ENCODE measurements around the gene CA10. TPM values are rescaled to one million over a fixed set of nuclear protein-coding genes. Genes with fewer than 3 reads are reported as not detected.

Gene CA10
- total RNA-seq, 6 experiments from 2014 or later, result not detected

DNA sequence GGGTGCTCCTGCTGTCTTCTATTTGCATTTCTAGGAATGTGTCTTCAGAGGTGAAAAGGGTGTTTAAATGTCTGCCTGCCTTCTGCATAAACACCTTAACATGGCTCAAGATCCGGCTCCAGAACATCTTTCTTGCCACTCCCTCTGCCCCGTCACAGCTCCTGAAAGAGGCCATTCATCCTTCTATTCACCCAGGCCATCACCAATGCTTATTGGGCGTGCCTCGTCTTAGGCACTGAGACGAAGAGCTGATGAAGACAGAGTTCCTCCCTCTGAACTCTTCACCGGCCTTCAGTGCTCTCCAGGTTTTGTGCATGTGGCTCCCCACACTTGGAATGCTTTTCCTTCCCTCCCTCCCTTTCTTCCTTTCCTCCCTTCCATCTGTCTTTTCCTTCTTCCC is 511.4 kb downstream of the CA10 start:
- DNase-seq (no peak), ATAC-seq (no peak)
- H3K27ac ChIP-seq, result no peak overlapping the region
- H3K4me1 ChIP-seq, result no peaks in the 10 kb centered on the region
- H3K36me3 ChIP-seq, result no peaks in the 10 kb centered on the region
- TF ChIP-seq, protein P1, sequence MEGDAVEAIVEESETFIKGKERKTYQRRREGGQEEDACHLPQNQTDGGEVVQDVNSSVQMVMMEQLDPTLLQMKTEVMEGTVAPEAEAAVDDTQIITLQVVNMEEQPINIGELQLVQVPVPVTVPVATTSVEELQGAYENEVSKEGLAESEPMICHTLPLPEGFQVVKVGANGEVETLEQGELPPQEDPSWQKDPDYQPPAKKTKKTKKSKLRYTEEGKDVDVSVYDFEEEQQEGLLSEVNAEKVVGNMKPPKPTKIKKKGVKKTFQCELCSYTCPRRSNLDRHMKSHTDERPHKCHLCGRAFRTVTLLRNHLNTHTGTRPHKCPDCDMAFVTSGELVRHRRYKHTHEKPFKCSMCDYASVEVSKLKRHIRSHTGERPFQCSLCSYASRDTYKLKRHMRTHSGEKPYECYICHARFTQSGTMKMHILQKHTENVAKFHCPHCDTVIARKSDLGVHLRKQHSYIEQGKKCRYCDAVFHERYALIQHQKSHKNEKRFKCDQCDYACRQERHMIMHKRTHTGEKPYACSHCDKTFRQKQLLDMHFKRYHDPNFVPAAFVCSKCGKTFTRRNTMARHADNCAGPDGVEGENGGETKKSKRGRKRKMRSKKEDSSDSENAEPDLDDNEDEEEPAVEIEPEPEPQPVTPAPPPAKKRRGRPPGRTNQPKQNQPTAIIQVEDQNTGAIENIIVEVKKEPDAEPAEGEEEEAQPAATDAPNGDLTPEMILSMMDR (IDR thresholded peaks at IDR 0.05), result no peak
- TF ChIP-seq POLR2A (IDR thresholded peaks at IDR 0.05), result no peak
- 76% methylated on average over 6 of the region's 6 CpGs for WGBS (ENCODE audit: insufficient coverage, low coverage, low lambda C conversion rate, missing lambda C conversion rate)
- no peaks in the 10 kb centered on the region for H3K9me3 ChIP-seq
- no peaks in the 10 kb centered on the region for H3K27me3 ChIP-seq
- intact Hi-C loops (cut with DNase I), result no loop called here
- H3K4me3 ChIP-seq, result no peak overlapping the region

DNA sequence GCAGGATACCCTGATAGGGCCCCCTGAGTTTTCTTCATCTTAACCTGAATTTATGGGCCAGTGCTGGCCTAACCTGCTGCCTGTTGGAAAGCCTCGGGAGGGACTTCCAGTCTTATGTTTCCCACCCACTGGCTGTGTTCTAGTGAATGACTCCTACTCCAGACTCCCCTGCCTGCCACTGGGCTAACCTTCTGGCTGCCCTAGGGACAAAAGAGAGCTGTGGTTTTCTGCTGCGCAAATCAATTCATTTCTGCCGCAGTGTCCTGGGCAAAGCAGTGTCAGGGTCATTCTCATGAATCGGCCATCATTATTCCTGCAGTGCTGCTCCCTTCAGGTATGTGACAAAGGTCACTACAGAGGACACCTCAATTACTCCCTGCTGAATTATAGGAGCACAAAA is 512.0 kb downstream of the CA10 start:
- intact Hi-C loops (cut with DNase I), result no loop called here
- no peak for DNase-seq
- no peak overlapping the region for H3K4me3 ChIP-seq
- no peak overlapping the region for H3K27ac ChIP-seq
- ATAC-seq, result no peak
- no peaks in the 10 kb centered on the region for H3K9me3 ChIP-seq
- no peaks in the 10 kb centered on the region for H3K36me3 ChIP-seq
- TF ChIP-seq POLR2A (IDR thresholded peaks at IDR 0.05), result no peak
- TF ChIP-seq, protein P1 (IDR thresholded peaks at IDR 0.05), result no peak
- H3K27me3 ChIP-seq, result no peaks in the 10 kb centered on the region
- no peaks in the 10 kb centered on the region for H3K4me1 ChIP-seq
- WGBS (ENCODE audit: insufficient coverage, low coverage, low lambda C conversion rate, missing lambda C conversion rate), result 83% methylated on average over 2 of the region's 4 CpGs

DNA sequence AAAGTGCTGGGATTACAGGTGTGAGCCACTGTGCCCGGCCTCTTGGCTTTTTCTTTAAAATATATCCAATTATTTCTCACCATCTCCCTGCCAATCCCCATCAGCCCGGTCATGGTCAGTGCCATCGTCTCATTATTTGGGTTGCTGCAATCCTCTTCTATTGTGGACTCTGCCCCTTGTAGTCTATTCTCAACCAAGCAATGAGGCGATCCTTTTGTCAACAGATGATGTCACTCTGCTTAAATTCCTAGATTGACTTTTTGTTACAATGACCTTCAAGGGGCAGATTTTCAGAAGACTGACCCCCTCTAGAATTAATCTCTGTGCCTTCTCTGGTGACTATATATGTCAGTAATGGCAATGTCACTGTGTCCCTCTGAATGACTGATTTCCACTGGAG is 513.5 kb downstream of the CA10 start:
- no peaks in the 10 kb centered on the region for H3K27me3 ChIP-seq
- DNase-seq, result no peak
- TF ChIP-seq, protein P1 (IDR thresholded peaks at IDR 0.05), result no peak
- TF ChIP-seq POLR2A (IDR thresholded peaks at IDR 0.05), result no peak
- peak; percentile 52 to 94 (median 78) for ATAC-seq
- no peaks in the 10 kb centered on the region for H3K4me1 ChIP-seq
- no peaks in the 10 kb centered on the region for H3K9me3 ChIP-seq
- intact Hi-C loops (cut with DNase I), result no loop called here
- no peak overlapping the region for H3K4me3 ChIP-seq
- no peaks in the 10 kb centered on the region for H3K36me3 ChIP-seq
- no peak overlapping the region for H3K27ac ChIP-seq
- 23% methylated on average over 4 of the region's 4 CpGs for WGBS (ENCODE audit: insufficient coverage, low coverage, low lambda C conversion rate, missing lambda C conversion rate)

DNA sequence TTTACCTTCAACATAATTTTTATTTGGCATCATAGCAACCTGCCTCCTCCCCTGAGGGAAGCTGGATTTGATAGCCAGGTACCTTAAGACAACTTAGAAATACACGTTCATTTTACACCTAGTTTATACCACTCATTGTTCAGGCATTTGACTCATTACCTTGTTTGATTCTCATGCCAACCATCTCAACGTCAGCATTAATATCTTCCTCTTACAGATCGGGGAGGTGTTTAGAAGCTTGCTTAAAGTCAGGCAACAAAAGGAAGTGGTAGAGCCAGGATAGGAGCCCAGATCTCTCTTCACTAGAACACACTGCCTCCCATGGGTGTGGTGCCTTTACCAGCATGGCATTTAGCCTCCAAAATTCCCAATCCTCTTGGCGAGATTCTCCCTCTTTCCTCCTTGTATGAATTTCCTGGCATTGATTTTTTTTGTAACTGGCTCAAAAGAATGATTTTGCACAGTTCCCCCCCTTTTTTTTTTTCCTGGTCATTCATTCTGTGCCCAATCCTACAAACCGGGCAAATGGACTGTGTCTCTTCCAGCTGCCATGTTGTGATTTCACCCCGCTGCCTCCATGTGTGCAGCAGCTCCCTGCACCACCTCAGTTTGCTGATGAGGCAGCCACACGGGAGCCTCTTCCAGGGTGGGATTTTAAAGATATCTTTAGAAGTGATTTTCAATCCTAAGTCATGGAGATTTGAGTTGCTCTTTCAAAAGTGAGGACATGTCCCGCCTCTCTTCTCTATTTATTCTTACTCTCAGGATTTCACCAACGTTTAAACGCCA is 514.6 kb downstream of the CA10 start:
- WGBS (ENCODE audit: insufficient coverage, low coverage, low lambda C conversion rate, missing lambda C conversion rate), result 83% methylated on average over 10 of the region's 10 CpGs
- no peaks in the 10 kb centered on the region for H3K9me3 ChIP-seq
- intact Hi-C loops (cut with DNase I), result no loop called here
- no peak for ATAC-seq
- H3K27ac ChIP-seq, result no peak overlapping the region
- H3K4me1 ChIP-seq, result no peaks in the 10 kb centered on the region
- H3K27me3 ChIP-seq, result no peaks in the 10 kb centered on the region
- no peaks in the 10 kb centered on the region for H3K36me3 ChIP-seq
- H3K4me3 ChIP-seq, result no peak overlapping the region
- DNase-seq, result no peak
- no peak for TF ChIP-seq POLR2A (IDR thresholded peaks at IDR 0.05)
- TF ChIP-seq, protein P1 (IDR thresholded peaks at IDR 0.05), result no peak

All from right lobe of liver (tissue), 6 donors.